ENCODE measurements around the gene SPIN1.
"Not testable (repeated sequence)": the region's sequence is repeated elsewhere in the genome, so short reads cannot be mapped to it uniquely, and the experiment has no call there.

Gene SPIN1

GRCh38 chr9:88378317-88378716, 9.9 kb upstream of the SPIN1 start:
- TF ChIP-seq CTCF (conservative IDR thresholded peaks at IDR 0.05; ENCODE audit: low read depth, low read length), result peak; percentile 62
- H3K4me3 ChIP-seq (ENCODE audit: low read depth, low read length), result no peak overlapping the region
- DNase-seq (ENCODE audit: low read depth), result peak; percentile 93

- DNase-seq (ENCODE audit: low read depth), result no peak
- no peak for TF ChIP-seq CTCF (conservative IDR thresholded peaks at IDR 0.05; ENCODE audit: low read depth, low read length)
- H3K4me3 ChIP-seq (ENCODE audit: low read depth, low read length), result no peak overlapping the region
Observed at GRCh38 chr9:88379352-88379751, 8.9 kb upstream of the SPIN1 start.

- no peak for TF ChIP-seq CTCF (conservative IDR thresholded peaks at IDR 0.05; ENCODE audit: low read depth, low read length)
- no peak overlapping the region for H3K4me3 ChIP-seq (ENCODE audit: low read depth, low read length)
- no peak for DNase-seq (ENCODE audit: low read depth)
Observed at GRCh38 chr9:88380118-88380517, 8.1 kb upstream of the SPIN1 start.

GRCh38 chr9:88381322-88381721, 6.9 kb upstream of the SPIN1 start:
- not testable (repeated sequence) for H3K4me3 ChIP-seq (ENCODE audit: low read depth, low read length); DNase-seq (ENCODE audit: low read depth)

GRCh38 chr9:88383176-88383575, 5.1 kb upstream of the SPIN1 start:
- H3K4me3 ChIP-seq (ENCODE audit: low read depth, low read length), result no peak overlapping the region
- no peak for TF ChIP-seq CTCF (conservative IDR thresholded peaks at IDR 0.05; ENCODE audit: low read depth, low read length)
- no peak for DNase-seq (ENCODE audit: low read depth)

- DNase-seq (ENCODE audit: low read depth); H3K4me3 ChIP-seq (ENCODE audit: low read depth, low read length): not testable (repeated sequence)
Observed at GRCh38 chr9:88386137-88386536, 2.1 kb upstream of the SPIN1 start.

GRCh38 chr9:88387036-88387551, 1.1 kb upstream of the SPIN1 start:
- DNase-seq (ENCODE audit: low read depth), result no peak
- peak overlapping the region; percentile 92 for H3K4me3 ChIP-seq (ENCODE audit: low read depth, low read length)
- TF ChIP-seq CTCF (conservative IDR thresholded peaks at IDR 0.05; ENCODE audit: low read depth, low read length), result no peak

- peak overlapping the region; percentile 92 for H3K4me3 ChIP-seq (ENCODE audit: low read depth, low read length)
- TF ChIP-seq CTCF (conservative IDR thresholded peaks at IDR 0.05; ENCODE audit: low read depth, low read length), result no peak
- peak; percentile 77 for DNase-seq (ENCODE audit: low read depth)
Observed at GRCh38 chr9:88387552-88388202, 567 bp upstream of the SPIN1 start.

Data from choroid plexus epithelial cell (primary cell).